Measurements from ENCODE around the gene AKAP1. TPM values are rescaled to one million over a fixed set of nuclear protein-coding genes. Genes with fewer than 3 reads are reported as not detected.
"Not testable (repeated sequence)": the region's sequence is repeated elsewhere in the genome, so short reads cannot be mapped to it uniquely, and the experiment has no call there.

Gene AKAP1
- total and polyA plus RNA-seq, 2 donors (not counting 1 experiment from before 2014, with no cell fraction given): 4.8 to 9.1 TPM

DNA sequence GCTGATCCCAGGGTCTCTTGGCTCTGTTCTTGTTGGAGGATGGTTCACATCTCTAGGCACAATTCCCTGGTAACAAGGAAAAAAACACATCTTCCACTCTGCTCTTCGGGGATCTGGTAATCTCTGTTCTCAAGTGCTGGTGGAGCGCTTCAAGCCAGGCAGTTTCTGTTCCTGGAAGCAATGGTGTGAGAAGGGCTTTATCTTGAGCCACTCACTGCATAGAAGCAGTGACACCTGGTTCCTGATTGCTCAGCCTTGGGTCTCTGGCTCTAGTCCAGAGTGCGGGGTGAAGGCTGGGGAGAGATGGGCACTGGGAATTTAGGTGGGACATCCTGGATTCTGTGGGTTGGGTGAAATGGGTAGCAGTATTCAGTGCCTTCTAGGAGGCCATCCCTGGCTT is 14.1 kb downstream of the AKAP1 start:
- TF ChIP-seq EZH2 (IDR thresholded peaks at IDR 0.05; ENCODE audit: low read length, missing control alignments): no peak
- TF ChIP-seq, protein P1, sequence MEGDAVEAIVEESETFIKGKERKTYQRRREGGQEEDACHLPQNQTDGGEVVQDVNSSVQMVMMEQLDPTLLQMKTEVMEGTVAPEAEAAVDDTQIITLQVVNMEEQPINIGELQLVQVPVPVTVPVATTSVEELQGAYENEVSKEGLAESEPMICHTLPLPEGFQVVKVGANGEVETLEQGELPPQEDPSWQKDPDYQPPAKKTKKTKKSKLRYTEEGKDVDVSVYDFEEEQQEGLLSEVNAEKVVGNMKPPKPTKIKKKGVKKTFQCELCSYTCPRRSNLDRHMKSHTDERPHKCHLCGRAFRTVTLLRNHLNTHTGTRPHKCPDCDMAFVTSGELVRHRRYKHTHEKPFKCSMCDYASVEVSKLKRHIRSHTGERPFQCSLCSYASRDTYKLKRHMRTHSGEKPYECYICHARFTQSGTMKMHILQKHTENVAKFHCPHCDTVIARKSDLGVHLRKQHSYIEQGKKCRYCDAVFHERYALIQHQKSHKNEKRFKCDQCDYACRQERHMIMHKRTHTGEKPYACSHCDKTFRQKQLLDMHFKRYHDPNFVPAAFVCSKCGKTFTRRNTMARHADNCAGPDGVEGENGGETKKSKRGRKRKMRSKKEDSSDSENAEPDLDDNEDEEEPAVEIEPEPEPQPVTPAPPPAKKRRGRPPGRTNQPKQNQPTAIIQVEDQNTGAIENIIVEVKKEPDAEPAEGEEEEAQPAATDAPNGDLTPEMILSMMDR (conservative IDR thresholded peaks at IDR 0.05 in 1 of 2, IDR thresholded peaks at IDR 0.05 in 1 of 2; ENCODE audit: low read depth in 1 of 2, low read length in 2 of 2): no peak
- H3K27ac ChIP-seq (ENCODE audit: insufficient read depth, low read length): no peak overlapping the region
- no peak for DNase-seq (ENCODE audit: low read depth in 2 of 2)
- no peaks in the 10 kb centered on the region for H4K20me1 ChIP-seq (ENCODE audit: control insufficient read depth, extremely low read depth, insufficient read depth, low read length)
- no peaks in the 10 kb centered on the region for H3K9me3 ChIP-seq (ENCODE audit: control insufficient read depth, insufficient read depth, low read depth, low read length)
- no peak overlapping the region for H3K4me3 ChIP-seq (replicated peaks in 1 of 4; ENCODE audit: control extremely low read depth in 1 of 4, insufficient read depth in 1 of 4, low read depth in 3 of 4, low read length in 4 of 4)
- no peak overlapping the region for H3K9ac ChIP-seq (ENCODE audit: insufficient read depth, low read length)
- no peaks in the 10 kb centered on the region for H3K4me1 ChIP-seq (ENCODE audit: control insufficient read depth, extremely low read depth, insufficient read depth, low read length)
- no peaks in the 10 kb centered on the region for H3K27me3 ChIP-seq (ENCODE audit: control insufficient read depth, insufficient read depth, low read length)
- no peaks in the 10 kb centered on the region for H3K79me2 ChIP-seq (ENCODE audit: control insufficient read depth, insufficient read depth, low read length)
- H3K36me3 ChIP-seq (ENCODE audit: control insufficient read depth, insufficient read depth, low read length): no peaks in the 10 kb centered on the region
- H3K4me2 ChIP-seq (ENCODE audit: extremely low read depth, insufficient read depth, low read length): no peak overlapping the region
- H2AFZ ChIP-seq (ENCODE audit: low read length): no peak overlapping the region

- Histone ChIP-seq H3K4me1 (ENCODE audit: control insufficient read depth, extremely low read depth, insufficient read depth, low read length) (no peaks in the 10 kb centered on the region), H3K4me2 (ENCODE audit: extremely low read depth, insufficient read depth, low read length) (no peak overlapping the region), H3K27me3 (ENCODE audit: control insufficient read depth, insufficient read depth, low read length) (no peaks in the 10 kb centered on the region), H3K9me3 (ENCODE audit: control insufficient read depth, insufficient read depth, low read depth, low read length) (no peaks in the 10 kb centered on the region), H4K20me1 (ENCODE audit: control insufficient read depth, extremely low read depth, insufficient read depth, low read length) (no peaks in the 10 kb centered on the region), H3K79me2 (ENCODE audit: control insufficient read depth, insufficient read depth, low read length) (no peaks in the 10 kb centered on the region), H3K27ac (ENCODE audit: insufficient read depth, low read length) (no peak overlapping the region), H2AFZ (ENCODE audit: low read length) (no peak overlapping the region), H3K4me3 (replicated peaks in 1 of 4; ENCODE audit: control extremely low read depth in 1 of 4, insufficient read depth in 1 of 4, low read depth in 3 of 4, low read length in 4 of 4) (no peak overlapping the region), H3K36me3 (ENCODE audit: control insufficient read depth, insufficient read depth, low read length) (no peaks in the 10 kb centered on the region), H3K9ac (ENCODE audit: insufficient read depth, low read length) (no peak overlapping the region)
- DNase-seq (ENCODE audit: low read depth in 2 of 2): no peak
- TF ChIP-seq, protein P1 (conservative IDR thresholded peaks at IDR 0.05 in 1 of 2, IDR thresholded peaks at IDR 0.05 in 1 of 2; ENCODE audit: low read depth in 1 of 2, low read length in 2 of 2): no peak
- TF ChIP-seq EZH2 (IDR thresholded peaks at IDR 0.05; ENCODE audit: low read length, missing control alignments): no peak
These were observed 17.1 kb downstream of the AKAP1 start for GRCh38 chr17:57102122-57102521.

GRCh38 chr17:57102660-57103059 is 17.6 kb downstream of the AKAP1 start:
- H3K36me3 ChIP-seq (ENCODE audit: control insufficient read depth, insufficient read depth, low read length); DNase-seq (ENCODE audit: low read depth in 2 of 2); H3K27ac ChIP-seq (ENCODE audit: insufficient read depth, low read length); H3K4me3 ChIP-seq (replicated peaks in 1 of 4; ENCODE audit: control extremely low read depth in 1 of 4, insufficient read depth in 1 of 4, low read depth in 3 of 4, low read length in 4 of 4); H3K27me3 ChIP-seq (ENCODE audit: control insufficient read depth, insufficient read depth, low read length); H3K4me1 ChIP-seq (ENCODE audit: control insufficient read depth, extremely low read depth, insufficient read depth, low read length); H3K4me2 ChIP-seq (ENCODE audit: extremely low read depth, insufficient read depth, low read length); H3K9me3 ChIP-seq (ENCODE audit: control insufficient read depth, insufficient read depth, low read depth, low read length); H4K20me1 ChIP-seq (ENCODE audit: control insufficient read depth, extremely low read depth, insufficient read depth, low read length); H3K9ac ChIP-seq (ENCODE audit: insufficient read depth, low read length); H2AFZ ChIP-seq (ENCODE audit: low read length); H3K79me2 ChIP-seq (ENCODE audit: control insufficient read depth, insufficient read depth, low read length): not testable (repeated sequence)
